DMS153 treated with DMSO at 0.1 percent for 48 hours (cell line): ENCODE data around the gene PAM.
"Not testable (repeated sequence)": the region's sequence is repeated elsewhere in the genome, so short reads cannot be mapped to it uniquely, and the experiment has no call there.

Experiments
- DNase-seq: peaks from one replicate; lab custom pipeline; 2025; ENCODE audit not compliant: unreplicated experiment; lab: John Stamatoyannopoulos, UW

PAM gene

GRCh38 chr5:102891175-102891574 lies 136.1 kb downstream of the PAM start:
- DNase-seq, result no peak

- no peak for DNase-seq
Observed at GRCh38 chr5:102893942-102894341, 138.8 kb downstream of the PAM start.

GRCh38 chr5:102895234-102895633 lies 140.1 kb downstream of the PAM start:
- DNase-seq, result no peak

- no peak for DNase-seq
Observed at GRCh38 chr5:102895976-102896375, 140.9 kb downstream of the PAM start.

GRCh38 chr5:102901424-102902134 lies 146.5 kb downstream of the PAM start:
- no peak for DNase-seq

GRCh38 chr5:102902135-102902448 lies 147.0 kb downstream of the PAM start:
- DNase-seq, result no peak

- no peak for DNase-seq
Observed at GRCh38 chr5:102902647-102903046, 147.5 kb downstream of the PAM start.

- no peak for DNase-seq
Observed at GRCh38 chr5:102903074-102903871, 148.2 kb downstream of the PAM start.

GRCh38 chr5:102905056-102905455 lies 150.0 kb downstream of the PAM start:
- no peak for DNase-seq

GRCh38 chr5:102907099-102907498 lies 152.0 kb downstream of the PAM start:
- DNase-seq, result not testable (repeated sequence)

GRCh38 chr5:102910240-102911226 lies 155.4 kb downstream of the PAM start:
- no peak for DNase-seq

- DNase-seq, result no peak
Observed at GRCh38 chr5:102911973-102912372, 156.9 kb downstream of the PAM start.

GRCh38 chr5:102916109-102916508 lies 161.0 kb downstream of the PAM start:
- no peak for DNase-seq

GRCh38 chr5:102918986-102919610 lies 164.0 kb downstream of the PAM start:
- no peak for DNase-seq

- DNase-seq, result no peak
Observed at GRCh38 chr5:102920762-102921161, 165.7 kb downstream of the PAM start.

GRCh38 chr5:102921341-102922044 lies 166.4 kb downstream of the PAM start:
- no peak for DNase-seq

GRCh38 chr5:102922111-102922720 lies 167.1 kb downstream of the PAM start:
- no peak for DNase-seq

GRCh38 chr5:102922799-102923477 lies 167.8 kb downstream of the PAM start:
- no peak for DNase-seq

- DNase-seq, result no peak
Observed at GRCh38 chr5:102924963-102925362, 169.9 kb downstream of the PAM start.
